Coronary artery (tissue), 2 donors: ENCODE measurements around the gene TEKT5.

Experiments
- DNase-seq: peaks from one replicate; pipeline ENCODE4 v3.0.0-alpha.2; 2017; ENCODE audit warnings: low spot score
- H3K27ac ChIP-seq, 2 donors: fragments of 200-600 bp; sonication (generic); one replicate each; pipeline ENCODE4 v1.5.1; 2016 to 2019
- H3K4me3 ChIP-seq: fragments of 200-600 bp; sonication (generic); 2 replicates; pipeline ENCODE4 v1.5.1; 2016; ENCODE audit warnings: mild to moderate bottlenecking, moderate library complexity
- CTCF ChIP-seq: fragments of 200-600 bp; sonication (generic); IDR thresholded peaks from one replicate; pipeline ENCODE4 v1.5.1; 2019; ENCODE audit warnings: antibody characterized with exemption

Gene TEKT5

GRCh38 chr16:10616756-10617640 lies 77.7 kb downstream of the TEKT5 start:
- peak overlapping the region in 1 of 2 donors; percentile 62 for H3K27ac ChIP-seq
- TF ChIP-seq CTCF = no peak
- peak overlapping the region; percentile 25 for H3K4me3 ChIP-seq
- DNase-seq = no peak

GRCh38 chr16:10616419-10616755 lies 78.3 kb downstream of the TEKT5 start:
- no peak for TF ChIP-seq CTCF
- peak overlapping the region in 1 of 2 donors; percentile 62 for H3K27ac ChIP-seq
- H3K4me3 ChIP-seq = no peak overlapping the region
- DNase-seq = no peak

GRCh38 chr16:10614685-10615084 lies 80.0 kb downstream of the TEKT5 start:
- no peak for TF ChIP-seq CTCF
- H3K4me3 ChIP-seq = no peak overlapping the region
- DNase-seq = no peak
- no peak overlapping the region for H3K27ac ChIP-seq

GRCh38 chr16:10613785-10614485 lies 80.8 kb downstream of the TEKT5 start:
- DNase-seq = no peak
- no peak overlapping the region for H3K27ac ChIP-seq
- TF ChIP-seq CTCF = no peak
- no peak overlapping the region for H3K4me3 ChIP-seq

- Histone ChIP-seq H3K27ac (no peak overlapping the region), H3K4me3 (no peak overlapping the region)
- DNase-seq = no peak
- TF ChIP-seq CTCF = no peak
Measured at GRCh38 chr16:10612649-10613179, 82.0 kb downstream of the TEKT5 start.

- Histone ChIP-seq H3K4me3 (no peak overlapping the region), H3K27ac (no peak overlapping the region)
- no peak for TF ChIP-seq CTCF
- no peak for DNase-seq
Measured at GRCh38 chr16:10611825-10612342, 82.8 kb downstream of the TEKT5 start.
